Stomach smooth muscle (tissue), 2 donors: ENCODE data around the gene NLRP14.

Source experiments
- H3K27ac ChIP-seq: one replicate; pipeline ENCODE4 v1.7.0; 2013; ENCODE audit warnings: mild to moderate bottlenecking, low read length, inconsistent platforms
- H3K27me3 ChIP-seq, 2 donors: one replicate each; pipeline ENCODE4 v1.7.0; 2013; ENCODE audit warnings: low read length in 2 of 2; ENCODE audit not compliant: insufficient read depth in 2 of 2, control insufficient read depth in 1 of 2
- H3K36me3 ChIP-seq, 2 donors: one replicate each; pipeline ENCODE4 v1.7.0; 2013; ENCODE audit warnings: low read length in 2 of 2; ENCODE audit not compliant: control insufficient read depth in 2 of 2, insufficient read depth in 2 of 2
- H3K4me1 ChIP-seq: one replicate; pipeline ENCODE4 v1.7.0; 2013; ENCODE audit warnings: low read length; ENCODE audit not compliant: control insufficient read depth, insufficient read depth
- H3K4me3 ChIP-seq, 2 donors: one replicate each; pipeline ENCODE4 v1.7.0; 2013; ENCODE audit warnings: low read length in 2 of 2
- H3K9ac ChIP-seq, 2 donors: one replicate each; pipeline ENCODE4 v1.7.0; 2013; ENCODE audit warnings: low read length in 2 of 2, mild to moderate bottlenecking in 1 of 2
- H3K9me3 ChIP-seq, 2 donors: one replicate each; pipeline ENCODE4 v1.7.0; 2013; ENCODE audit warnings: low read length in 2 of 2; ENCODE audit not compliant: control insufficient read depth in 2 of 2
- donor health status: healthy.
- donor health status: Pancreatic carcinoma.

Gene NLRP14

DNA sequence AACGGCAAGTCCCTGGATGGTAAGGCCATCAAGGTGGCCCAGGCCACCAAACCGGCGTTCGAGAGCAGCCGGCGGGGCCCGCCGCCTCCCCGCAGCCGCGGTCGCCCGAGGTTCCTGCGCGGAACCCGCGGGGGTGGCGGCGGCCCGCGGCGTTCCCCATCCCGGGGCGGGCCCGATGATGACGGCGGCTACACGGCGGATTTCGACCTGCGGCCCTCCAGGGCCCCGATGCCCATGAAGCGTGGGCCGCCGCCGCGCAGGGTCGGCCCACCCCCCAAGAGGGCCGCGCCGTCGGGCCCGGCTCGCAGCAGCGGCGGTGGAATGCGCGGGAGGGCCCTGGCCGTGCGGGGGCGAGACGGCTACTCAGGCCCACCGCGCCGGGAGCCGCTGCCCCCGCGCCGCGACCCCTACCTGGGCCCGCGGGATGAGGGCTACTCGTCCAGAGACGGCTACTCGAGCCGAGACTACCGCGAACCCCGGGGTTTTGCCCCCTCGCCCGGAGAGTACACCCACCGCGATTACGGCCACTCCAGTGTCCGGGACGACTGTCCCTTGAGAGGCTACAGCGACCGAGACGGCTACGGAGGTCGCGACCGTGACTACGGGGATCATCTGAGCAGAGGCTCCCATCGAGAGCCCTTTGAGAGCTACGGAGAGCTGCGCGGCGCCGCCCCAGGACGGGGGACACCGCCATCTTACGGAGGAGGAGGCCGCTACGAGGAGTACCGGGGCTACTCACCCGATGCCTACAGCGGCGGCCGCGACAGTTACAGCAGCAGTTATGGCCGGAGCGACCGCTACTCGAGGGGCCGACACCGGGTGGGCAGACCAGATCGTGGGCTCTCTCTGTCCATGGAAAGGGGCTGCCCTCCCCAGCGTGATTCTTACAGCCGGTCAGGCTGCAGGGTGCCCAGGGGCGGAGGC lies 69.3 kb downstream of the NLRP14 start:
- Histone ChIP-seq H3K9me3 (no peaks in the 10 kb centered on the region), H3K27ac (no peak overlapping the region), H3K36me3 (no peaks in the 10 kb centered on the region), H3K4me1 (no peaks in the 10 kb centered on the region), H3K4me3 (no peak overlapping the region), H3K27me3 (peaks cover 3 to 6% of the 10 kb centered on the region in 2 donors), H3K9ac (no peak overlapping the region)

DNA sequence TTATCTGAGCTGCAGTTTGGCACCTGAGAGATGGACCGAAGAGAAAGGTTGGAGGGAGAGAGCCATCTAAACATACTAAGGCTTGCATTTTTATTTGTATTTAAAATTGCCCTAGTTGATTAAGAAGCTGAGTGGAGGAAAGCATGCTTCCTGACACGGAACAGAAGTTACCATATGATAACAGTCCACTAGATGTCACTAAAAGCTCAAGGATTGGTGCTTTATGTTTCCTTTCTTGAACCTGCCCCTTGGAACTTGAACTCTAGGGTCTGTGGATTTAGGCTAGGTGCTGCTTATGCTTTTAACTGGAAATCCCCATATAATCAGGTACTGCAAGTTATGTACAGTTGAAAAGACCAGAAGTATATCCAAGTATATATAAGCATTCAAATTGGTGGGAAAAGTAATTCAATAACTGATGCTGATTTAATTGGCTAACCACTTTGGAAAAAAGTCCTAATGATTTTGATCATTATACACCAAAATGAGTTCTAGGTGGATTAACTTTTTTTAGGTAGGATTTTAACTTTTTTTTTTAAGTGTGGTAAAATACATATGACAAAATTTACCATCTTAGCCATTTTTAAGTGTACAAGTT lies 78.1 kb downstream of the NLRP14 start:
- no peaks in the 10 kb centered on the region for H3K36me3 ChIP-seq
- H3K27me3 ChIP-seq = peaks cover 2 to 3% of the 10 kb centered on the region in 2 donors
- no peaks in the 10 kb centered on the region for H3K4me1 ChIP-seq
- no peak overlapping the region for H3K9ac ChIP-seq
- no peak overlapping the region for H3K4me3 ChIP-seq
- H3K9me3 ChIP-seq = no peaks in the 10 kb centered on the region
- H3K27ac ChIP-seq = no peak overlapping the region

DNA sequence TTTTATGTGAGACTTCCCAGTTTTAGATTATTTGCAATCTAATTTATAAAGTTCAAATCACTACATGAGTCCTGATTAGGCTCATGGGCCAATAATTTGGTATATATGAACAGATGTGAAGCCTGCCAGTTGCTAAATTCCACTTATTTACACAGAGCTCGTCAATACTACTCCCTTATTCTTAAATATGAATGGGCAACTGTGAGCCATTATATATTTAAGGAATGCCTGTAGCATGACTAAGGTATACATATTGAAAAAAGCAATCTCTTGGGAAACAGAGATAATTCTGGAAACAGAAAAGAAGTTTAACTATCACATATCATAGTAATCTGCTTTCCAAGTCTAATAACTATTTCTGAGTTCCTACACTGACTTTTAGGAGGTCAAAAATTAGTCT lies 95.5 kb downstream of the NLRP14 start:
- H3K27ac ChIP-seq = no peak overlapping the region
- no peak overlapping the region for H3K4me3 ChIP-seq
- H3K36me3 ChIP-seq = no peaks in the 10 kb centered on the region
- no peaks in the 10 kb centered on the region for H3K27me3 ChIP-seq
- no peaks in the 10 kb centered on the region for H3K9me3 ChIP-seq
- H3K4me1 ChIP-seq = no peaks in the 10 kb centered on the region
- no peak overlapping the region for H3K9ac ChIP-seq

DNA sequence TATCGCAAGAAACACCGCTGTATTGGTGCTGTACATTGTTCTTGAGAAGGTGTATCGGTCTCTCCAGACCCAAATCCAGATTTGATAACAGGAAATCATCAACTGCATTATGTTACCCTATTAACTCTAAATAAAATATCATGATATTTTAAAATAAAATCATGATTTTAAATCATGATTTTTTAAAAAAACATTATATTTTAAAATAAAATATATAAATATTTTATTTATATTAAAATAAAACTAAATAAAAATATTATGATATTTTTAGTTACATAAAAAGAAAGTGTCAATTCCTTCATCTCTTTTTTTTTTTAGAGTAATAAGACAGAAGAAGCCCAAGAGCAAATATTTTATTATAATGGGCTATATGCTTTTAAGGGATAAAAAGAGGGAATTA lies 96.1 kb downstream of the NLRP14 start:
- Histone ChIP-seq H3K27me3 (no peaks in the 10 kb centered on the region), H3K27ac (no peak overlapping the region), H3K9ac (no peak overlapping the region), H3K4me1 (no peaks in the 10 kb centered on the region), H3K9me3 (no peaks in the 10 kb centered on the region), H3K36me3 (no peaks in the 10 kb centered on the region), H3K4me3 (no peak overlapping the region)
